H1 (cell line): ENCODE data around the gene PLCL1. TPM values are rescaled to one million over a fixed set of nuclear protein-coding genes. Genes with fewer than 3 reads are reported as not detected.

Experiments used
- EZH2 ChIP-seq: fragments of 200-600 bp; sonication (generic); IDR thresholded peaks from 2 replicates; pipeline ENCODE4 v1.7.1; 2012; ENCODE audit warnings: low read depth, mild to moderate bottlenecking, moderate library complexity, low read length, inconsistent platforms; ENCODE audit not compliant: severe bottlenecking
- HDAC2 ChIP-seq, 2 experiments: fragments of 300-600 bp in 1 of 2; sonication (generic) in 1 of 2; IDR thresholded peaks; 2 replicates each; pipeline ENCODE4 v1.6.1; 2011 to 2012; ENCODE audit warnings: low read depth in 2 of 2, low read length in 2 of 2, mild to moderate bottlenecking in 2 of 2, moderate library complexity in 2 of 2, borderline replicate concordance in 1 of 2, inconsistent platforms in 1 of 2
- HDAC6 ChIP-seq: IDR thresholded peaks from one replicate; pipeline ENCODE4 v1.7.1; 2012; ENCODE audit warnings: low read depth, mild to moderate bottlenecking, inconsistent platforms, low read length, moderate library complexity
- RBBP5 ChIP-seq: IDR thresholded peaks from 2 replicates; pipeline ENCODE4 v1.7.1; 2012; ENCODE audit warnings: low read depth, mild to moderate bottlenecking, inconsistent platforms, low read length, moderate library complexity, borderline replicate concordance
- RFX5 ChIP-seq: IDR thresholded peaks from 2 replicates; pipeline ENCODE4 v1.6.1; 2011; ENCODE audit warnings: low read depth, low read length, improper control_type of control experiment, borderline replicate concordance
- RNF2 ChIP-seq: fragments of 200-900, 300-1000 bp; sonication (generic); IDR thresholded peaks from 2 replicates; pipeline ENCODE4 v1.7.1; 2016; ENCODE audit warnings: borderline replicate concordance, low read depth, mild to moderate bottlenecking, antibody characterized with exemption, low read length; ENCODE audit not compliant: poor library complexity, severe bottlenecking; ENCODE audit errors: missing control alignments
- TCF12 ChIP-seq: IDR thresholded peaks from 2 replicates; pipeline ENCODE4 v1.6.1; 2011; ENCODE audit warnings: low read depth, mild to moderate bottlenecking, low read length
- polyA plus RNA-seq, 7 experiments: library from polyadenylated mRNA; depleted of rRNA in 3 of 7; stranded (reverse) in 5 of 7; unstranded in 2 of 7; fragments of >200 nt in 5 of 7; fragments of 200-250 nt in 2 of 7; gene quantifications; 1 replicate in 5 of 7; 2 replicates in 1 of 7; 4 replicates in 1 of 7; pipeline versions ENCODE4 v1.2.1 to v1.2.3, GENCODE V29; 2011 to 2013; ENCODE audit warnings: missing spikeins in 2 of 7, mixed read lengths in 2 of 7
- total RNA-seq: library from RNA; stranded (reverse); fragmentation: NEBNext Ultra II Directional; extraction: Animal tissue kit (Norgen Biotek cat#: 25700); gene quantifications from 2 replicates; pipeline ENCODE4 v1.2.1, GENCODE V29; 2021
- TF ChIP-seq, protein P1 (sequence below): fragments of 300-600 bp; sonication (generic); IDR thresholded peaks from 2 replicates; pipeline ENCODE4 v1.7.1; 2012; ENCODE audit warnings: low read length, moderate library complexity, mild to moderate bottlenecking, inconsistent platforms; ENCODE audit not compliant: insufficient replicate concordance
- TF ChIP-seq, protein P2 (sequence below): IDR thresholded peaks from 2 replicates; pipeline ENCODE4 v1.6.1; 2012; ENCODE audit warnings: inconsistent platforms

PLCL1 gene
- total and polyA plus RNA-seq, 2 of the 8 experiments (the other 6 are each of a cell fraction or from before 2014, with no cell fraction given) = not detected

- TF ChIP-seq, protein P1, sequence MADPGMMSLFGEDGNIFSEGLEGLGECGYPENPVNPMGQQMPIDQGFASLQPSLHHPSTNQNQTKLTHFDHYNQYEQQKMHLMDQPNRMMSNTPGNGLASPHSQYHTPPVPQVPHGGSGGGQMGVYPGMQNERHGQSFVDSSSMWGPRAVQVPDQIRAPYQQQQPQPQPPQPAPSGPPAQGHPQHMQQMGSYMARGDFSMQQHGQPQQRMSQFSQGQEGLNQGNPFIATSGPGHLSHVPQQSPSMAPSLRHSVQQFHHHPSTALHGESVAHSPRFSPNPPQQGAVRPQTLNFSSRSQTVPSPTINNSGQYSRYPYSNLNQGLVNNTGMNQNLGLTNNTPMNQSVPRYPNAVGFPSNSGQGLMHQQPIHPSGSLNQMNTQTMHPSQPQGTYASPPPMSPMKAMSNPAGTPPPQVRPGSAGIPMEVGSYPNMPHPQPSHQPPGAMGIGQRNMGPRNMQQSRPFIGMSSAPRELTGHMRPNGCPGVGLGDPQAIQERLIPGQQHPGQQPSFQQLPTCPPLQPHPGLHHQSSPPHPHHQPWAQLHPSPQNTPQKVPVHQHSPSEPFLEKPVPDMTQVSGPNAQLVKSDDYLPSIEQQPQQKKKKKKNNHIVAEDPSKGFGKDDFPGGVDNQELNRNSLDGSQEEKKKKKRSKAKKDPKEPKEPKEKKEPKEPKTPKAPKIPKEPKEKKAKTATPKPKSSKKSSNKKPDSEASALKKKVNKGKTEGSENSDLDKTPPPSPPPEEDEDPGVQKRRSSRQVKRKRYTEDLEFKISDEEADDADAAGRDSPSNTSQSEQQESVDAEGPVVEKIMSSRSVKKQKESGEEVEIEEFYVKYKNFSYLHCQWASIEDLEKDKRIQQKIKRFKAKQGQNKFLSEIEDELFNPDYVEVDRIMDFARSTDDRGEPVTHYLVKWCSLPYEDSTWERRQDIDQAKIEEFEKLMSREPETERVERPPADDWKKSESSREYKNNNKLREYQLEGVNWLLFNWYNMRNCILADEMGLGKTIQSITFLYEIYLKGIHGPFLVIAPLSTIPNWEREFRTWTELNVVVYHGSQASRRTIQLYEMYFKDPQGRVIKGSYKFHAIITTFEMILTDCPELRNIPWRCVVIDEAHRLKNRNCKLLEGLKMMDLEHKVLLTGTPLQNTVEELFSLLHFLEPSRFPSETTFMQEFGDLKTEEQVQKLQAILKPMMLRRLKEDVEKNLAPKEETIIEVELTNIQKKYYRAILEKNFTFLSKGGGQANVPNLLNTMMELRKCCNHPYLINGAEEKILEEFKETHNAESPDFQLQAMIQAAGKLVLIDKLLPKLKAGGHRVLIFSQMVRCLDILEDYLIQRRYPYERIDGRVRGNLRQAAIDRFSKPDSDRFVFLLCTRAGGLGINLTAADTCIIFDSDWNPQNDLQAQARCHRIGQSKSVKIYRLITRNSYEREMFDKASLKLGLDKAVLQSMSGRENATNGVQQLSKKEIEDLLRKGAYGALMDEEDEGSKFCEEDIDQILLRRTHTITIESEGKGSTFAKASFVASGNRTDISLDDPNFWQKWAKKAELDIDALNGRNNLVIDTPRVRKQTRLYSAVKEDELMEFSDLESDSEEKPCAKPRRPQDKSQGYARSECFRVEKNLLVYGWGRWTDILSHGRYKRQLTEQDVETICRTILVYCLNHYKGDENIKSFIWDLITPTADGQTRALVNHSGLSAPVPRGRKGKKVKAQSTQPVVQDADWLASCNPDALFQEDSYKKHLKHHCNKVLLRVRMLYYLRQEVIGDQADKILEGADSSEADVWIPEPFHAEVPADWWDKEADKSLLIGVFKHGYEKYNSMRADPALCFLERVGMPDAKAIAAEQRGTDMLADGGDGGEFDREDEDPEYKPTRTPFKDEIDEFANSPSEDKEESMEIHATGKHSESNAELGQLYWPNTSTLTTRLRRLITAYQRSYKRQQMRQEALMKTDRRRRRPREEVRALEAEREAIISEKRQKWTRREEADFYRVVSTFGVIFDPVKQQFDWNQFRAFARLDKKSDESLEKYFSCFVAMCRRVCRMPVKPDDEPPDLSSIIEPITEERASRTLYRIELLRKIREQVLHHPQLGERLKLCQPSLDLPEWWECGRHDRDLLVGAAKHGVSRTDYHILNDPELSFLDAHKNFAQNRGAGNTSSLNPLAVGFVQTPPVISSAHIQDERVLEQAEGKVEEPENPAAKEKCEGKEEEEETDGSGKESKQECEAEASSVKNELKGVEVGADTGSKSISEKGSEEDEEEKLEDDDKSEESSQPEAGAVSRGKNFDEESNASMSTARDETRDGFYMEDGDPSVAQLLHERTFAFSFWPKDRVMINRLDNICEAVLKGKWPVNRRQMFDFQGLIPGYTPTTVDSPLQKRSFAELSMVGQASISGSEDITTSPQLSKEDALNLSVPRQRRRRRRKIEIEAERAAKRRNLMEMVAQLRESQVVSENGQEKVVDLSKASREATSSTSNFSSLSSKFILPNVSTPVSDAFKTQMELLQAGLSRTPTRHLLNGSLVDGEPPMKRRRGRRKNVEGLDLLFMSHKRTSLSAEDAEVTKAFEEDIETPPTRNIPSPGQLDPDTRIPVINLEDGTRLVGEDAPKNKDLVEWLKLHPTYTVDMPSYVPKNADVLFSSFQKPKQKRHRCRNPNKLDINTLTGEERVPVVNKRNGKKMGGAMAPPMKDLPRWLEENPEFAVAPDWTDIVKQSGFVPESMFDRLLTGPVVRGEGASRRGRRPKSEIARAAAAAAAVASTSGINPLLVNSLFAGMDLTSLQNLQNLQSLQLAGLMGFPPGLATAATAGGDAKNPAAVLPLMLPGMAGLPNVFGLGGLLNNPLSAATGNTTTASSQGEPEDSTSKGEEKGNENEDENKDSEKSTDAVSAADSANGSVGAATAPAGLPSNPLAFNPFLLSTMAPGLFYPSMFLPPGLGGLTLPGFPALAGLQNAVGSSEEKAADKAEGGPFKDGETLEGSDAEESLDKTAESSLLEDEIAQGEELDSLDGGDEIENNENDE = no peak
- TF ChIP-seq TCF12 (no peak), RBBP5 (no peak), HDAC2 (IDR thresholded peaks at IDR 0.05; ENCODE audit: borderline replicate concordance in 1 of 2, low read depth in 2 of 2, low read length in 2 of 2) (no peak), HDAC6 (no peak), RNF2 (no peak), EZH2 (no peak), RFX5 (no peak)
- TF ChIP-seq, protein P2, sequence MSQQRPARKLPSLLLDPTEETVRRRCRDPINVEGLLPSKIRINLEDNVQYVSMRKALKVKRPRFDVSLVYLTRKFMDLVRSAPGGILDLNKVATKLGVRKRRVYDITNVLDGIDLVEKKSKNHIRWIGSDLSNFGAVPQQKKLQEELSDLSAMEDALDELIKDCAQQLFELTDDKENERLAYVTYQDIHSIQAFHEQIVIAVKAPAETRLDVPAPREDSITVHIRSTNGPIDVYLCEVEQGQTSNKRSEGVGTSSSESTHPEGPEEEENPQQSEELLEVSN = no peak
- TF ChIP-seq, all 59 proteins: peak for 0
These were observed 116.3 kb downstream of the PLCL1 start (continued) for GRCh38 chr2:197920592-197921201.
